ENCODE measurements around the gene DSG4.

The DSG4 gene

DNA sequence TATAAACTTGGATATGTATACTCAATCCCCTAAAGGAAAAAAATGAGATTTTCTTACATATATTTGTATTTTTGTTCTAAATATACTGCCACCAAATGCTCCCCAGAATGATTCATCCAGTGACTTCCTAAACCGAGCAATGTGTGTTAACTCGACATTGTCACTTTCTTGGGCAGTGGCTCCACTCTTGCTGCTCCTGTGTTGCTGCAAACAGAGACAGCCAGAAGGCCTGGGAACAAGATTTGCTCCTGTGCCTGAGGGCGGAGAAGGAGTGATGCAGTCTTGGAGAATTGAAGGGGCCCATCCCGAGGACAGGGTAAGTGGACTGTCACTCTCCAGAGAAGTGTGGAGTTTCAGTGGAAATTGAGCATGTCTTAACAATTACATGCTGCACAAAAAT is 32.7 kb downstream of the DSG4 start:
- DNase-seq, result no peak

GRCh38 chr18:31410716-31411483 is 34.3 kb downstream of the DSG4 start:
- DNase-seq, result no peak

- DNase-seq, result no peak
Measured at GRCh38 chr18:31413137-31413536, 36.6 kb downstream of the DSG4 start.

DNA sequence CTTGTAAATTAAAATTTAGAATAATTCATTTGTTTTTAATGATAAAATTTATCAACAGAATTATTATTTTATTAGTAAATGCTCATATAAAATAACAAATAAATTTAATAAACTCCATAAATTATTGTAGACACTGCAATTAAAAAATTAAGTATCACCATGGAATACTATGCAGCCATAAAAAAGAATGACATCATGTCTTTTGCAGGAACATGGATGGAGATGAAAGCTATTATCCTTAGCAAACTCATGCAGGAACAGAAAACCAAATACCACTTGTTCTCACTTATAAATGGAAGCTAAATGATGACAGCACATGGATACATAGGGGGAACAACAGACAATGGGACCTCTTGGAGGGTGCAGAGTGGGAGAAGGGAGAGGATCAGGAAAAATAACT is 41.3 kb downstream of the DSG4 start:
- DNase-seq, result no peak

GRCh38 chr18:31419457-31419932 is 42.9 kb downstream of the DSG4 start:
- no peak for DNase-seq

DNA sequence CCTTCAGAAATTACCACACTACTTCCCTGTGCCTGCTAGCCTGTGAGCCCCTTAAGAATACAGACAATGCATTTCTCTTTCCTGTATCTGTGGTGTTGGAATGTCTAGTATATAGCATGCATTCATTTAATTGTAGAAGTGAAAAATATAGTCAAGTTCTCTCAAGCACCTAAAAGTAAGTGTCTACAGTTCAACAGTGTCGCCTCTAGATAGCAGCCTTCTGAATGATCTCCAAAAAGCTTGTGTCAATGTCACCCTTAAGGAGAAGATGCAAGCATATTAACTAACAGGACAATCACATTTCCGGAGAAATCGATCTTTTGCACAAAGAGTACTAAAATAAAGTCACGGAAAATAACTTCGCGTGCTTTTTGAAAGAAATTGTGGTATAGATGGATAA is 43.5 kb downstream of the DSG4 start:
- DNase-seq, result no peak

- no peak for DNase-seq
Measured at GRCh38 chr18:31420524-31420923, 43.9 kb downstream of the DSG4 start.

DNA sequence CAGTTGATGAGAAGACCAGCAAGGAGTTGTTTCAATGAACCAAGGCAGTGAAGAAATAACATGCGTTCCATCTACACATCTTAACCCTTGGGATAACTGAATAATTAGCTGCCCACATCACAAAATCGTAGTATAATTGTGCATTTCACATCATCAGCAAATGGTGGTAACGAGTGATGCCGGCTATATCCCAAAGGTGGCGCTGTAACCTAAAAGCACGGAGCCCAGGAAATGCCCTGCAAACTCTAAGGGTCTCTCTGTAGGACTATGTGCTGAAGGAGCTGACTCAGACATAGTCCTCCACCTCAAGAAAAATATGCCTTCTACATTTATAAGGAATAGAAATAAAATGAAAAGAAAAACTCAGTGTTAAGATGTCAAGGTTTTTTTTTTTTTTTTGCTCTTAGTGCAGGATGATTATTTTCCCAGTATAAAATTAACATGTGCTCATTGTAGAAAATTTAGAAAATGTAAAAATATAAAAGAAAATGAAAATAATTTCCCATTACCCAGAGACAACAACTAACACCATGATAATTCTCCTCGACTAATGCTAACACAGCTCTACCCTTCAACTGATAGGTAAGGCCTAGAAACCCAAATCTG is 47.9 kb downstream of the DSG4 start:
- DNase-seq, result no peak

GRCh38 chr18:31426021-31426420 is 49.4 kb downstream of the DSG4 start:
- no peak for DNase-seq

DNA sequence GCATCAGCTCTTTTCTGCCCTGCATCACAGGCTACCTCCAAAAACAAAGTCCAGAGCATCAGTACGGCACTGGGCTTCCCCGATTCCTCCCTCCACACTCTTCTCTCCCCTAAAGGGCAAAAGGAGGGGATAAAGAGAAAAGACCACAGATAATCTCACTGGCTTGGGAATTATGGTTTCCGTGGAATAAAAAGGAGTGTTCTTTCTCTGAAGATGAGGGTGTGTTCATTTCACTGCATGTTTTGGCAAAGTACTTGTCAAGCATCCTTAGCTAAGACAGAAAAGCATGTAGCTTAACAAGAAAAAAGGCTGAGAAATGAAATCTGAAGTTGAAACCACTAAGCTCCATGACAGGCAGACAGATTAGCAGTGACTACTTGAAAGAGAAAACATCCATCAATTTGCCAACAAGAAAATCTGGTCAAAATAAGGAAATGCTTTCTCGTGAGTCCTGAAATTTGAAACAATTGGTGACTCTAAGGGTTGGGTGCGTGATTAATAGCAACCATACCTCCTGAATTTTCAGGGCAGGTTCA is 50.4 kb downstream of the DSG4 start:
- no peak for DNase-seq

DNA sequence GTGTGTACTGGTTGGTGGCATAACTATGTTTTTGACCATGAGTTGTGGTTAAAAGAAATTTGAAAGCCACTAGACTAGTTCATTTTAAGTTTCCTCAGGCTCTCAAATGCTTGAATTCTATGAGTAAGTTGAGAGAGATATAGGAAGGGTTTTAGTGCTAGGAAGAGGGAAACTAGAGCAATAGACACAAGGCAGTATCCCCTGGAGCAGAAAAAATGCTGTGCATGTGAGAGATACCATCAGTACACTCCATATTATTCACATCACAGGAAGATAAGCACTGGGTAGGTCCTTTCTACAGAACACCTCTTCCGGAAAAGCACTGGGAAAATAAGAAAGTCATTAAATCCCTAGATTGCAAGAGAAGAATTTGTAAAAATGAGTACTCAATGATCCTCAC is 51.6 kb downstream of the DSG4 start:
- DNase-seq, result no peak

DNA sequence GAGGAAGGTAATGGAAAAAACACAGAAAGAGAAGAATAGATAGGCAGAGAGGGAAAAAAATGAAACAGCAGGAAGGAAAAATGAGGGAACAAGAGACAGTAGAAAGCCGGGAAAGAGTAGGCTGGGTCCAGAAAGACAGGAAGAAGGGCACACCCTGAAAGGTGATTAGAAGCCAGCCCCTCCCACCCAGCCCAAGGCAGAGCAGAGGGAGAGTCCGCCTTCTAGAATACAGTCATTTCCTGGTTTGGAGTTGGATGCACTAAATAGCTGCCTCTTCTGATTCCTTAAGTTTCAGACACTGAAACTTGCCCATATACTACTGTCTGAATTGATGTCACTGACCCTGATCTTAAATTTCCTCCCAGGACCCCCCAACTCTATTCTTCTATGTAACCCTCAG is 53.0 kb downstream of the DSG4 start:
- DNase-seq, result no peak

- DNase-seq, result no peak
Measured at GRCh38 chr18:31430072-31430471, 53.5 kb downstream of the DSG4 start.

DNA sequence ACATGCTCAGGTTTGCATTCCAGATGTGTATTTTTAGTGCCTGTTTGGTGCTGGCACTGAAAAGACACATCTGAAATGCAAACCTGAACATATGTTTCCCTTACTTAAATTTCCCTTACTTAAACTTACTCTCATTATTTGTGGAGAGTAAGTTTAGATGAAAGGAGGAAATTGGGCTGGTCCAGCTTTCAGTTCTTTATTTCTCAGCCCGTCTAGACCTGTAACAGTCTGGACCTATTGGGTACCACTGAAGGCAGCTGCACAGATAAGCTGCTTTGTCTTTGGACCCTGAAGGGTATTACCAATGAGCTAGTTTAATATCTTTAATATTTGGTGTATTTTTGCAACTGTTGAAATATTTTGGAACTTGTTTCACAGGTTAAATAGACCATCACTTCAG is 54.0 kb downstream of the DSG4 start:
- no peak for DNase-seq

GRCh38 chr18:31432316-31432715 is 55.7 kb downstream of the DSG4 start:
- no peak for DNase-seq

DNA sequence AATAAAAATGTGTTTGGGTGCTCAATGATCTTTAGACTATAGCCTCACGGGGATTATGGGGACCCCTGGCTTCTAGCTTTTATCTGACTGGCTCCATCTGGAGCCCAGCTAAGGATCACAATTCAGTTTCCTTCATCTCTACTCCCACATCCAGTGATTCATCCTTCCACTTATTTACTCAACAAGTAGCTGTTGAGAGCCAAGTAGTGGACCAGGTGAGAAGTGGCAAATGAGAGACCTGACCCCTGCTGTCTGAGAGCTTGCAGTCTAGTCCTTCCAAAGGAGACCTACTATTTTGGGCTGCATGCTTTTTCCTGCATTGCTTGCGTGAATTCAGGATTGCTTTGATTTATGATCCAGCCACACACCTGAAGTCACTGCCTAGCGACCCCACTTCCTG is 60.2 kb downstream of the DSG4 start:
- DNase-seq, result no peak

DNA sequence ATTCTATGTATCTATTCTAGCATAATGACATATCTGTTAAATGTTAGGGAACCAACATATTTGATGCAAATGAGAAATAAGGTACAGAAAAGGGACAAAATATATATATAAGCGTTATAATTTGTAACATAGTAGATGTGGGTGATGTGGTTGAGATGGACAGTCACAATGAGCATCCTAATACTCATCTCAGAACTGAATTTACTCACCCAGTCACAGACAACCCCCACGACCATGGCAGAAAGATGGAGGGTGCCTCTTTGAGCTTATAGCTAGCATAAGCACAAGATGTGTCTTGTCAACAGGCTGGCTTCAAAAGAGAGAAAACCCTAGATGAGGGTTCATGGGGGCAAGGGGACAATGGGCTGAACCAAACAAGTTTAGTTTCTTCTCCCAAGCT is 61.8 kb downstream of the DSG4 start:
- DNase-seq, result no peak

DNA sequence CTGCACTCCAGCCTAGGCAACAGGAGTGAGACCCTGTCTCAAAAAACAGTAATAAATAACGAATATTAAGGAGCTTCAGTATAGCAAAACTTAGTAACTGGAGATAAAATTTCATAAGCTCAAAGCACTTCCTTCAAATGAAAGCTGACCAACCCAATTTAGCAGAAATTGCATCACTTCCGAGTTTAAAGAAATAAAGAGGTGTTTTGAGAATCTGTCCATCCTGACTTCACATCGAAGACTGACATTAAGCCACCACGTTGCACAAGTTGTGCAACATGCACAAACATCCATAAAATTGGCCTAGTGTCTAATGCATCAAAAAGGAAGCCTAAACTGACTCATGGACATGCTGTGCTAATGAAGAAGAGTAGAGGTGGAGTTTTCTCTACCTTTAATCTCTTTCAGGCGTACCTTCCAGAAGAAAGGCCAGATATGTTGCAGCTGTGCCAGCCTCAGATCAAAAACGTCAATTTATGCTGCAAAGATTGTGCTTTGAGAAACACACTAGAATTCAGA is 63.3 kb downstream of the DSG4 start:
- no peak for DNase-seq

DNA sequence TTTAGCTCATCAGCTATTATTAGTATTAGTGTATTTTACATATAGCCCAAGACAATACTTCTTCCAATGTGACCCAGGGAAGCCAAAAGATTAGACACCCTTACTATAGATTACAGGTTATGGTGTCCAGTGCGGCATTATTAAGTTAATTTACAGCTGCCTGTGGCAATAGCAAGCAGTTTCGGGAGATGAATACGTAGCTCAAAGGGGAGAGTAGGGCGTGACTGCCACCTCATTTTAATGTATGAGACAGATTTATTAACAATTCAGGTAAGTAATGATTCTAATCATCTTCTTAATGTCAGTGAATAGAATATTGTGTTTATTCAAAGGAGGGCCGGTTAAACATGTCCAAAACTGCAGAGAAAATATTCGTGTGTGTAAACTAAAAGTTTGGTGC is 64.2 kb downstream of the DSG4 start:
- no peak for DNase-seq

DNA sequence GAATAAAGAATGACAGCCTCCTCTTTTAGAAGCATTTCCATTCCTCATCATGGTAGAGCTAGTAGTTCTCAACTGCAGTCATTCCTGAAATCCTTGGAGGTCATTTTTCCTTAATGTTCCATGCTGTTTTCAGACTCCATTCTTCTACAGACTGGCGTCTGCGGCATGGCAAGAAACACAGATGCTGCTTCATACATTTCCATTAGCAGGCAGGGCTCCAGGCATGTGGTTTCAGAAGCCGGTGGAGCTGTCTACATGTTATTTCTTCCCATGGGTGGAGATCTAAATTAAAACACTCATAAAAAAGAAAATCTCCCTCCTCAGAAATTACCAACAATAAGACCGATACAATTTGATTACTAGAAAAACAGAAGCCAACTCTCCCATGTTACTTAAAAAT is 64.9 kb downstream of the DSG4 start:
- DNase-seq, result no peak

- no peak for DNase-seq
Measured at GRCh38 chr18:31444142-31444541, 67.6 kb downstream of the DSG4 start.

- DNase-seq, result no peak
Measured at GRCh38 chr18:31445908-31446307, 69.3 kb downstream of the DSG4 start.

DNA sequence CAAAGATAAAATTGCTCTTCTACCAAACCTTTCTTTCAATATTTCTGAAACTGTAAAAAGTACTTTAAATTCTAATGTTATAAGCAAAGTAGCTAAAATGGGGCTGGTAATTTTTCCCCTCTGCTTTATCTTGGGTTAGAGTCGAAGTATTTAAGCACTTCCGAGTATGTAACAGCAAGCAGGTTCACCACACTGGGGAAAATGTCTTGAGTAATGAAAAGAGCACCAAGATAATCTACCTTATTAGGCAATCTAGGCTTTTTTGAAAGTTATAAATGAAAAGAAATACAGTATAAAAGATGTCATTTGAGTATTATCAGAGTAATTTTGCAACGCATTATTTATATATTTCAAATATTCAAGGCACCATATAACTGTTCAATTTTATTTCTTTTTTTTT is 70.3 kb downstream of the DSG4 start:
- DNase-seq, result no peak

DNA sequence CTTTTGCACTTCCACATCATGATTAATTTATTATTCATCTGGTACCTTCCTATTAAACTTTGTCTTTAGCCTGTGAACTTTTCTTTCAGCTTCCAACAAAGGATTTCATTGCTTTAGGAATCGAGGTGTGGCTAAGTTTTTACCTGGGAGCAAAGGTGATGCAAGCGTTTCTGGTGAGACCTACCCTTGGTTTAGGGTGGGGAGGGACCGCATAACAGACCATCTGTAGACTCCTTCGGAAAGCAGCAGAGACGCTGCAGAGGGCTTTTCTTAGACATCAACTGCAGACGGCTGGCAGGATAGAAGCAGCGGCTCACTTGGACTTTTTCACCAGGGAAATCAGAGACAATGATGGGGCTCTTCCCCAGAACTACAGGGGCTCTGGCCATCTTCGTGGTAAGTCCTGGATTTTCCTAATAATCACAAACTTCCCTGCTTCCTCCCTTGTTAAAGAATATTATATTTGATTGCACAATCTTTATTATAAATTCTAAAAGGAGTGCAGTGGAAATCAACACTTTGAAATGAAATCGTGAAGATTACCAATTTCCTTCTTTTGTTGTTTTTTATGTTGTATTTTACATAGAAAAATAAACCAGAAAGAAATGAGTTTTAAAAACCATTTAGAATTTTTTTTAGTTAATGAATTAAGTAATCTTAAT is 71.1 kb downstream of the DSG4 start, which contains the start of gene DSG3:
TSS of gene DSG3 (plus strand) at position 212 of the 662 bp plus-strand sequence. CDS start at position 349, 137 bp downstream.
- DNase-seq, result no peak
